A549 treated with CpdA at 1 μM for 4 hours (cell line): Measurements from ENCODE around the gene HMGN5. TPM values are rescaled to one million over a fixed set of nuclear protein-coding genes. Genes with fewer than 3 reads are reported as not detected.

Experiments used
- total RNA-seq: library from RNA; stranded (reverse); fragments of 200-300 nt; extraction: Qiagen RNA extraction; gene quantifications from 5 replicates; pipeline ENCODE4 v1.2.3, GENCODE V29; 2022; ENCODE audit warnings: low read depth

HMGN5 gene, protein sequence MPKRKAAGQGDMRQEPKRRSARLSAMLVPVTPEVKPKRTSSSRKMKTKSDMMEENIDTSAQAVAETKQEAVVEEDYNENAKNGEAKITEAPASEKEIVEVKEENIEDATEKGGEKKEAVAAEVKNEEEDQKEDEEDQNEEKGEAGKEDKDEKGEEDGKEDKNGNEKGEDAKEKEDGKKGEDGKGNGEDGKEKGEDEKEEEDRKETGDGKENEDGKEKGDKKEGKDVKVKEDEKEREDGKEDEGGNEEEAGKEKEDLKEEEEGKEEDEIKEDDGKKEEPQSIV
- total RNA-seq = 1.9 to 4.1 TPM (median 3.4 TPM) in 5 replicates

GRCh38 chrX:81201671-81202455 is at the start of gene HMGN5, which contains the start of gene SH3BGRL:
TSS of gene HMGN5 (minus strand) at chrX:81201913. CDS start at chrX:81121549, 80,364 bp downstream.
TSS of gene SH3BGRL (plus strand) at chrX:81202102. CDS start at chrX:81202201, 99 bp downstream.

Other genes with a start within 250 kb of the HMGN5 start
- gene SH3BGRL, start 189 bp upstream of the HMGN5 start, total RNA-seq = 39.5 to 49.2 TPM (median 46.1 TPM) in 5 replicates